8988T (cell line): ENCODE results near the gene RPL22.

ENCODE experiments used
- DNase-seq: peaks from one replicate; pipeline ENCODE4 v3.0.0; 2011

The RPL22 gene

DNA sequence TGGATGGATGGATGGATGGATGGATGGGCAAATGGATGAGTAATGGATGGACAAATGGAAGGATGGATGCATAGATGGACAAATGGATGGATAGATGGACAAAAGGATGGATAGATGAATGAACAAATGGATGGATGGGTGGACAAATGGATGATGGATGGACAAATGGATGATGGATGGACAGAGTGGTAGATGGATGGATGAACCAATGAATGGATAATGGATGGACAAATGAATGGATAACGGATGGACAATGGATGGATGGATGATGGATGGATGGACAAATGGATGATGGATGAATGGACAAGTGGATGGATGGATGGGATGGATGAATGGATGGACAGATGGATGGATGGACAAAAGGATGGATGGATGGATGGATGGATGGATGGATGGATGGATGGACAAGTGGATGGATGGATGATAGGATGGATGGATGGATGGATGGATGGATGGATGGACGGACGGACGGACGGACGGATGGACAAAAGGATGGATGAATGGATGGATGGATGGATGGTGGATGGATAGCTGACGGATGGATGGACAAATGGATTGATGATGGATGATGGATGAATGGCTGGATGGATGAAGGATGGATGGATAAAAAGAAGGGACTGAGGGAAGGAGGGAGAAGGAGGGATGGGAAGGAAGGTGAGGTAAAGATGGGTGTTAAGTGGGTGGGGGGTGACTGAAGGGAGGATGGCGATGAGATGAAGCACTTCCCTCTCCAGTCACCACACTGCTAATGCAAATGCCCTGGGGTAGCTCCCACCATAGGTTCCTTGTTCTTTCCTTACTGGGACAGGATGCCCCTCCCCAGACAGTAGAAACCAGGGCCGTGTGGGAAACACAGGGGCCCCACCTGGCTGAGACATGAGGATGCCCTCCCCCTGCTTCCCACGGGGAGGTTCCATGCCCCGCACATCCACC is 49.1 kb downstream of the RPL22 start:
- no peak for DNase-seq

- no peak for DNase-seq
Observed at GRCh38 chr1:6149597-6149996, 49.8 kb downstream of the RPL22 start.

DNA sequence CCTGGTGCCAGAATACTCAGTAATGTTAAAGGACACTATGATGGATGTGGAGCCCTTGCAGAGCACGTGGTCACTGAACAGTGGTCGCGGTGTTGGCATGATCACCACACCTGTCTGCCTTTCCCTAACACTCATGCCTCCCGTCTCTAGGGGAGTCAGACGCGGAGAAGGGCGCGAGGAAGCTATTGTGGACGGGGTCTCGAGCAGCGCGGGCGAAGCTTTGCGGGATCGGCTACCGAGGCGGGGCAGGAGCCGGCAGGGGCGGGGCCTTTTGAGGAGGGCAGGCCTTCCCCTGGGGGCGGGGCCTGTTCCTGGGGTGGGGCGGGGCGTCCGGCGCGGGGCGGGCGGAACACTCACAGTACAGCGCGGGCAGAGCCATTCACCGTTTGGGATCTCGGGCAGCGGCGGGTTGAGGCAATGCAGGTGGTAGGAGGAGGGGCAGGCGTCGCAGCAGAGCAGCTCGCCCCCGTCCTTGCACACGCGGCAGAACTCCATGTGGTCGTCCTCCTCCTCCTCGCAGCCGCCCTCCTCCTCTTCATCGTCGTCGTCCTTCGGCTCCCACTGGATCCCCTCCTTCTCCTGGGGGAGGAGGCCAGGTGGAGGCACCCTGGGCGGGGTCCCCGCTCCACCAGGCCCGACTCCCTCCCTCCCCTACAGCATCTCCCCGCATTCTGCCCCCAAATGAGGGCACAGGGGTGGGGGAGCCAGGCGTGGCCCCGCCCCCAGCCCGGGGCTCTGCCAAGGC is 50.7 kb downstream of the RPL22 start:
- DNase-seq: peak; percentile 73

DNA sequence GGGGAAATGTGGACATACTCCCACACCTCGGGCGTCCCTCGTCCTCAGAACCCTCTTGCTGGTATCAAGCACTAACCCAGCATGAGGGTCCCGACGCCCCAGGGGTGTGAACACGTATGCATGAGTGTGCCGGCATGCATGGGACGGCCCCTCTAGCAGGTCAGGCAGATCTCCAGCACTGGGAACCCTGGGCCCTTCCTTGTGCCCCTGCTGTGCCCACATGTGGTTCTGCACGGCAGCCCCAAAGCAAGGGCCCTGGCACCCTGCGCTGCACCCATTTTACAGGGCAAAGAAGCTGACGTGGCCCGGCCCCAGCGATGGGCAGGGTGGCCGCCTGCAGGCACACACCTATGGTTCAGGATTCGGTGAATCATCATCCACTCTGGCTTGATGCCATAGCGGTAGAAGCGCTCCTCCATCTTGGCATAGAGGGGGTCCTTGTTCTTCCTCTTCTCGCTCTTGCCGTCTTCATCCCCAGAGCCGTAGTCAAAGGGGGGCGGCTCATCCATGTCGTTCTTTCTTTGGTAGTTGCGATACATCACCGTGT is 53.5 kb downstream of the RPL22 start:
- DNase-seq: no peak

DNA sequence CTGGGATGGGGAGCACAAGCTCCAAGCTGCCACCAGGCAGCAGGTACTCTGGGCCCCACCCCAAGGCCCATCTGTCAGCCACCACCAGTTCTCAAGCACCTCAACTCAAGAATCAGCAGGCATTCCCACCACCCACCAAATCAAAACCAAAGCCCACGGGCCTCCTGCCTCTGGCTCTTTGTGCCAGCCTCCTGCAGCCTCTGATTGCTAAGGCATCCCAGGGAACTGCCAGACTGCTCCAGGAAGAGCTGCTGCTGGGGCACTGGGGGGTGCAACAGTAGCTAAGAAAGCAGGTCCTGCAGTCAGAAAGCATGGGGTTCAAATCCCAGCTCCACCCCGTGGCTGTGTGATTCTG is 54.0 kb downstream of the RPL22 start:
- DNase-seq: no peak

- DNase-seq: no peak
Observed at GRCh38 chr1:6144647-6145395, 54.6 kb downstream of the RPL22 start.

DNA sequence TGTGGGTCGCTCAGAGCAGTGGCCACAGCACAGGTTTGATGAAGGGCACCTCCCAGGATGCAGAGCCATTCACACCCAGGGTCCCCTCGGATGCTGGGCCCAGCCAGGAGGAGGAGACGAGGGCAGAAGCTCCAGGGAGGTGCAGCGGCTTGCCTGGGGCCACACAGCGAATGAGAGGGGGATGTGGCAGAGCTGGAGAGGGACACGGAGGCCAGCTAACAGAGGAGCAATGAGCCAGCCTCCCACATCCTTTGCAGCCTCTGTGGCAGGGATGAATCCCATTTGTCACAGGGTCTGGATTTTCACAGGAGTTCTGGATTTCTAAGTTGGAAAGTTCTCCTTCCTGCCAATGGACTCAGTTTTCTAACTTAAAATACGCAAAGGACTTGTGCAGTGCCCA is 55.2 kb downstream of the RPL22 start:
- no peak for DNase-seq

GRCh38 chr1:6143395-6143794 is 56.0 kb downstream of the RPL22 start:
- no peak for DNase-seq

GRCh38 chr1:6142734-6143133 is 56.7 kb downstream of the RPL22 start:
- DNase-seq: no peak

- DNase-seq: no peak
Observed at GRCh38 chr1:6142036-6142621, 57.3 kb downstream of the RPL22 start.

GRCh38 chr1:6141592-6141991 is 57.8 kb downstream of the RPL22 start:
- no peak for DNase-seq

- DNase-seq: no peak
Observed at GRCh38 chr1:6140413-6140812, 59.0 kb downstream of the RPL22 start.

- DNase-seq: no peak
Observed at GRCh38 chr1:6137758-6138157, 61.6 kb downstream of the RPL22 start.

- no peak for DNase-seq
Observed at GRCh38 chr1:6136516-6137220, 62.7 kb downstream of the RPL22 start.
